DOHH2 (cell line): Measurements from ENCODE around the gene ELANE.

ENCODE experiments used
- H3F3A ChIP-seq: fragments of 200-600 bp; sonication (generic), shearing (Covaris generic); 2 replicates; pipeline ENCODE4 v1.6.0; 2016; ENCODE audit warnings: antibody characterized with exemption, mild to moderate bottlenecking; ENCODE audit not compliant: control insufficient read depth, insufficient read depth
- H3K27ac ChIP-seq: fragments of 200-600 bp; sonication (generic); 2 replicates; pipeline ENCODE4 v1.5.1; 2014; ENCODE audit warnings: low read depth, mild to moderate bottlenecking, low read length, moderate library complexity
- H3K27me3 ChIP-seq: fragments of 200-600 bp; sonication (generic); 2 replicates; pipeline ENCODE4 v1.6.1; 2014; ENCODE audit warnings: mild to moderate bottlenecking, low read length, mixed read lengths; ENCODE audit not compliant: control insufficient read depth
- H3K36me3 ChIP-seq: fragments of 200-600 bp; sonication (generic); 2 replicates; pipeline ENCODE4 v1.6.1; 2014; ENCODE audit warnings: mild to moderate bottlenecking, low read length, moderate library complexity, mixed read lengths; ENCODE audit not compliant: control insufficient read depth
- H3K4me1 ChIP-seq: fragments of 200-600 bp; sonication (generic); 2 replicates; pipeline ENCODE4 v1.6.1; 2014; ENCODE audit warnings: mild to moderate bottlenecking, low read length, mixed read lengths; ENCODE audit not compliant: control insufficient read depth
- H3K4me2 ChIP-seq: fragments of 200-600 bp; sonication (generic); 2 replicates; pipeline ENCODE4 v1.6.0; 2014; ENCODE audit warnings: mild to moderate bottlenecking, low read length, moderate library complexity
- H3K4me3 ChIP-seq: fragments of 200-600 bp; sonication (generic); 2 replicates; pipeline ENCODE4 v1.5.1; 2014; ENCODE audit warnings: mild to moderate bottlenecking, low read length, mixed read lengths
- H3K79me2 ChIP-seq: fragments of 200-600 bp; sonication (generic); 2 replicates; pipeline ENCODE4 v1.6.1; 2014; ENCODE audit warnings: mild to moderate bottlenecking, low read length, mixed read lengths; ENCODE audit not compliant: control insufficient read depth
- H3K9me2 ChIP-seq: fragments of 200-600 bp; sonication (generic); replicated peaks from 2 replicates; pipeline ENCODE4 v1.6.1; 2014; ENCODE audit warnings: mild to moderate bottlenecking, low read length, mixed read lengths; ENCODE audit not compliant: control insufficient read depth
- H3K9me3 ChIP-seq: fragments of 200-600 bp; sonication (generic); 2 replicates; pipeline ENCODE4 v1.6.1; 2014; ENCODE audit warnings: antibody characterized with exemption, low read length, mixed read lengths; ENCODE audit not compliant: control insufficient read depth, insufficient read depth
- H4K20me1 ChIP-seq: fragments of 200-600 bp; sonication (generic); 2 replicates; pipeline ENCODE4 v1.6.0; 2014; ENCODE audit warnings: low read depth, mild to moderate bottlenecking, antibody characterized with exemption, low read length, moderate library complexity; ENCODE audit not compliant: control insufficient read depth, insufficient read depth
- EZH2phosphoT487 ChIP-seq: fragments of 200-600 bp; sonication (generic); IDR thresholded peaks from 2 replicates; pipeline ENCODE4 v1.6.1; 2017; ENCODE audit warnings: borderline replicate concordance, mild to moderate bottlenecking, antibody characterized with exemption, low read length, moderate library complexity, mixed read lengths
- TF ChIP-seq, protein P1 (sequence below): fragments of 200-600 bp; sonication (generic); IDR thresholded peaks from one replicate; pipeline ENCODE4 v1.5.1; 2014; ENCODE audit warnings: antibody characterized with exemption, mild to moderate bottlenecking, low read depth, low read length; ENCODE audit not compliant: poor library complexity, severe bottlenecking

Gene ELANE

DNA sequence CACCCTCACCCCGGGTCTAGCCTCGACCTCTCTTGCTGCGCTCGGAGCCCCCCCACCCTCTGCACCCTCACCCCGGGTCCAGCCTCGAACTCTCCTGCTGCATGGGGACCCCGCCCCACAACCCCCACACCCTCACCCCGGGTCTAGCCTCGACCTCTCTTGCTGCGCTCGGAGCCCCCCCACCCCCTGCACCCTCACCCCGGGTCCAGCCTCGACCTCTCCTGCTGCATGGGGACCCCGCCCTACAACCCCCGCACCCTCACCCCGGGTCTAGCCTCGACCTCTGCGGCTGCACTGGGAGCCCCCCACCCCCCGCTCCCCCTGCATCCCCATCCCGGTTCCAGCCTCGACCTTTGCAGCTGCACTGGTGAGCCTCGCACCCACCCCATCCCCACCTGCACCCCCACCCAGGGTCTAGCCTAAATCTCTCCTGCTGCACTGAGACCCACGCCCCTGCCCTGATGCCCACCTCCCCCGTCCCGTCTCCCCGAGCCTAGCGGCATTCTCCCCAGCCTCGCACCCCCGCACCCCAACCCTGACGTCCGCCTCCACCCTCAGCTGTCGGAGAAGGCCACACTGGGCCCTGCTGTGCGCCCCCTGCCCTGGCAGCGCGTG lies 9.1 kb downstream of the ELANE start:
- Histone ChIP-seq H3K36me3 (no peaks in the 10 kb centered on the region), H3K4me1 (peaks cover 38% of the 10 kb centered on the region), H3K9me3 (no peaks in the 10 kb centered on the region), H4K20me1 (no peaks in the 10 kb centered on the region), H3K4me2 (peak overlapping the region; percentile 72), H3K27ac (no peak overlapping the region), H3F3A (peaks cover 5% of the 10 kb centered on the region; the same call in 1 of the 2 replicates), H3K27me3 (peaks cover 13% of the 10 kb centered on the region), H3K79me2 (no peaks in the 10 kb centered on the region), H3K4me3 (no peak overlapping the region), H3K9me2 (no peaks in the 10 kb centered on the region)
- TF ChIP-seq, protein P1, sequence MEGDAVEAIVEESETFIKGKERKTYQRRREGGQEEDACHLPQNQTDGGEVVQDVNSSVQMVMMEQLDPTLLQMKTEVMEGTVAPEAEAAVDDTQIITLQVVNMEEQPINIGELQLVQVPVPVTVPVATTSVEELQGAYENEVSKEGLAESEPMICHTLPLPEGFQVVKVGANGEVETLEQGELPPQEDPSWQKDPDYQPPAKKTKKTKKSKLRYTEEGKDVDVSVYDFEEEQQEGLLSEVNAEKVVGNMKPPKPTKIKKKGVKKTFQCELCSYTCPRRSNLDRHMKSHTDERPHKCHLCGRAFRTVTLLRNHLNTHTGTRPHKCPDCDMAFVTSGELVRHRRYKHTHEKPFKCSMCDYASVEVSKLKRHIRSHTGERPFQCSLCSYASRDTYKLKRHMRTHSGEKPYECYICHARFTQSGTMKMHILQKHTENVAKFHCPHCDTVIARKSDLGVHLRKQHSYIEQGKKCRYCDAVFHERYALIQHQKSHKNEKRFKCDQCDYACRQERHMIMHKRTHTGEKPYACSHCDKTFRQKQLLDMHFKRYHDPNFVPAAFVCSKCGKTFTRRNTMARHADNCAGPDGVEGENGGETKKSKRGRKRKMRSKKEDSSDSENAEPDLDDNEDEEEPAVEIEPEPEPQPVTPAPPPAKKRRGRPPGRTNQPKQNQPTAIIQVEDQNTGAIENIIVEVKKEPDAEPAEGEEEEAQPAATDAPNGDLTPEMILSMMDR: no peak
- no peak for TF ChIP-seq EZH2phosphoT487

DNA sequence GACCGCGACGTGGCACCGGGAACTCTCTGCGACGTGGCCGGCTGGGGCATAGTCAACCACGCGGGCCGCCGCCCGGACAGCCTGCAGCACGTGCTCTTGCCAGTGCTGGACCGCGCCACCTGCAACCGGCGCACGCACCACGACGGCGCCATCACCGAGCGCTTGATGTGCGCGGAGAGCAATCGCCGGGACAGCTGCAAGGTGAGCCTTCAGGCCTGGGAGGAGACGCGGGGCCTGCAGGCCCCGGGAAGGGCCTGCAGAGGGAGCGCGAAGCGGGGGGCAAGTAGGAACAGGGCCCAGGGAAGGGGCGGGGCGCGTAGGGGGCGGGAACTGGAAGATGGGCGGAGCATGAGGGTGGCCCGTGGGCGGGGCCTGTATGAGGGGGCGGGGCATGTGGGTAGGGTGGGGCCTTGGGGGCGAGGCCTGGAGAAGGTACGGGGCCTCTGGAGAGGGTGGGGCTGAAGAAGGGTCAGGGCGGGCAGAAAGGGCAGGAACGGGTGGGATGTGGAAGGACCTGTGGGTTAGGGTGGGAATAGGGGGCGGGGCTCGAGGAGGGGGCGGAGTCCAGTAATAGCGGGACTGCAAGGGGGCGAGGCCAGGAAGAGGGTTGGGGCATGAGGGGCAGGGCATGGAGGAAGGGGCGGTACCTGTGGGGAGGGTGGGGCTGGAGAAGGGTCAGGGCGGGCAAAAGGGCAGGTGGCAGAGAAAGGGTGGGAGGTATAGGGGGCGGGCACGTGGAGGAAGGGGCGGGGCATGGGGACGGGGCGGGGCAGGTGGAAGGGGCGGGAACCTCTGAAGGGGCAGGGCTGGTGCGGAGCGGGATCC lies 9.9 kb downstream of the ELANE start:
- Histone ChIP-seq H3K4me1 (peaks cover 38% of the 10 kb centered on the region), H3K4me2 (peak overlapping the region; percentile 72), H3K9me3 (no peaks in the 10 kb centered on the region), H3K27ac (no peak overlapping the region), H3K36me3 (no peaks in the 10 kb centered on the region), H4K20me1 (no peaks in the 10 kb centered on the region), H3K27me3 (peaks cover 13% of the 10 kb centered on the region), H3K4me3 (peak overlapping the region; percentile 64), H3K9me2 (no peaks in the 10 kb centered on the region), H3K79me2 (no peaks in the 10 kb centered on the region), H3F3A (peaks cover 5% of the 10 kb centered on the region; the same call in 1 of the 2 replicates)
- no peak for TF ChIP-seq EZH2phosphoT487
- TF ChIP-seq, protein P1: peak; percentile 52

DNA sequence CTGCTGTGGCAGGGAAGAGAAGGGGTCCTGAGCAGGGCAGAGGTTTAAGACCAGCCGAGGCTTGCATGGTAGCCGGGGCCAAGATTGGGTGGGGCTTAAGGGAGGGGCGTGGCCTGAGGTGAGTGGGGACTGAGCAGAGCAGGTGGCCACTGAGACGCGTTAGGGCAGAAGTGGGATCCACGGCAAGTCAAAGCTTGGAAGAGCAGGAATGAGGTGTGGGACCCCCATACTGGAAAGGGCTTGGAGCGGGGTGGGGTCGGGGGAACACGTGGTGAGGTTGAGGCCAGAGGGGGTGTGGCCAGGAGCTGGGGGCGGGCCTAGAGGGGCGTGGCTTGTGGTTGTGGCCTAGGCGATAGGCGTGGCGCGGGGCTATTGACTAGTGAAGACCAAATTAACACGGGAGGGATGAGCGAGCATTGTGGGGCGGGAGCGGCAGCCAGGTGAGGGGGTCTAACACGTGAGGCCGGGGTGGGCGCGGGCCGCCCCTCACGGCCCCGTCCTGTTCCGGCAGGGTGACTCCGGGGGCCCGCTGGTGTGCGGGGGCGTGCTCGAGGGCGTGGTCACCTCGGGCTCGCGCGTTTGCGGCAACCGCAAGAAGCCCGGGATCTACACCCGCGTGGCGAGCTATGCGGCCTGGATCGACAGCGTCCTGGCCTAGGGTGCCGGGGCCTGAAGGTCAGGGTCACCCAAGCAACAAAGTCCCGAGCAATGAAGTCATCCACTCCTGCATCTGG lies 10.6 kb downstream of the ELANE start:
- no peaks in the 10 kb centered on the region for H3K79me2 ChIP-seq
- peak overlapping the region; percentile 64 for H3K4me3 ChIP-seq
- no peaks in the 10 kb centered on the region for H3K36me3 ChIP-seq
- H3K27ac ChIP-seq: no peak overlapping the region
- peak overlapping the region; percentile 72 for H3K4me2 ChIP-seq
- H4K20me1 ChIP-seq: no peaks in the 10 kb centered on the region
- no peaks in the 10 kb centered on the region for H3K9me3 ChIP-seq
- peaks cover 13% of the 10 kb centered on the region for H3K27me3 ChIP-seq
- H3K4me1 ChIP-seq: peaks cover 38% of the 10 kb centered on the region
- TF ChIP-seq, protein P1: no peak
- no peak for TF ChIP-seq EZH2phosphoT487
- peaks cover 5% of the 10 kb centered on the region; the same call in 1 of the 2 replicates for H3F3A ChIP-seq
- H3K9me2 ChIP-seq: no peaks in the 10 kb centered on the region
